Progenitor cell of endocrine pancreas (in vitro differentiated cells): ENCODE results near the gene POU6F2. TPM values are rescaled to one million over a fixed set of nuclear protein-coding genes. Genes with fewer than 3 reads are reported as not detected.

ENCODE experiments used
- DNase-seq: peaks from one replicate; pipeline ENCODE4 v3.0.0; 2021; ENCODE audit warnings: low spot score; ENCODE audit not compliant: unreplicated experiment
- H3K27ac Mint-ChIP-seq: 2 replicates; pipeline ENCODE4 v1.8.0; 2021; ENCODE audit warnings: mild to moderate bottlenecking, moderate library complexity, mixed read lengths
- H3K27me3 Mint-ChIP-seq: 2 replicates; pipeline ENCODE4 v1.8.0; 2021; ENCODE audit warnings: mixed read lengths
- H3K36me3 Mint-ChIP-seq: 2 replicates; pipeline ENCODE4 v1.8.0; 2022; ENCODE audit warnings: mixed read lengths; ENCODE audit not compliant: insufficient read depth
- H3K4me1 Mint-ChIP-seq: 2 replicates; pipeline ENCODE4 v1.8.0; 2021; ENCODE audit warnings: low read depth, mixed read lengths
- H3K4me3 Mint-ChIP-seq: 2 replicates; pipeline ENCODE4 v1.8.0; 2021; ENCODE audit warnings: low read depth, mild to moderate bottlenecking, moderate library complexity, mixed read lengths
- H3K9me3 Mint-ChIP-seq: 2 replicates; pipeline ENCODE4 v1.8.0; 2021; ENCODE audit warnings: low read depth, mixed read lengths
- total RNA-seq: library from RNA; stranded (reverse); gene quantifications from 2 replicates; pipeline ENCODE4 v1.2.1, GENCODE V29; 2021
- TF ChIP-seq, protein P1 (sequence below): fragments of 200-600 bp; sonication (generic); IDR thresholded peaks from one replicate; pipeline ENCODE4 v1.5.0; 2021; ENCODE audit warnings: antibody characterized with exemption, mild to moderate bottlenecking; ENCODE audit not compliant: unreplicated experiment

POU6F2 gene
- total RNA-seq, 1 donor from 2014 or later, result 5.6 TPM

DNA sequence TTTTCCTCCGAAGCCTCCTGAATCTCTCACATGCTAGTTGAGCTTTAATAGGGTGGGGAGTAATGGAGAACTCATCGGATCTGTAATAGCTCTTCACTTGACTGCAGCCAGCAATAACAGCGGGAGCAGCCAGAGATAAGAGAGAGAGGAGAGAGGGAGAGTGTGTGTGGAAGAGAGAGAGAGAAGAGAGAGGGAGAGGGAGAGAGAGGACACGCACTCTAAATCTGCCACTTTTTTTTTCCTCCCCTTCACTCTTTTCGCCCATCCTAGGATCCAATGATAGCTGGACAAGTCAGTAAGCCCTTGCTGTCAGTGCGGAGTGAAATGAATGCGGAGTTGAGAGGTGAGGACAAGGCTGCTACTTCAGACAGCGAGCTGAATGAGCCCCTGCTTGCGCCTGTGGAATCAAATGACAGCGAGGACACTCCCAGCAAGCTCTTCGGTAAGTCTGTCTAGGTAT lies 107.9 kb downstream of the POU6F2 start:
- Mint-ChIP-seq H3K27me3 (peaks cover 11% of the 10 kb centered on the region), H3K4me3 (peak overlapping the region; percentile 35), H3K4me1 (peaks cover 21% of the 10 kb centered on the region), H3K36me3 (no peaks in the 10 kb centered on the region), H3K27ac (peak overlapping the region; percentile 5), H3K9me3 (no peaks in the 10 kb centered on the region)
- no peak for DNase-seq
- TF ChIP-seq, protein P1, sequence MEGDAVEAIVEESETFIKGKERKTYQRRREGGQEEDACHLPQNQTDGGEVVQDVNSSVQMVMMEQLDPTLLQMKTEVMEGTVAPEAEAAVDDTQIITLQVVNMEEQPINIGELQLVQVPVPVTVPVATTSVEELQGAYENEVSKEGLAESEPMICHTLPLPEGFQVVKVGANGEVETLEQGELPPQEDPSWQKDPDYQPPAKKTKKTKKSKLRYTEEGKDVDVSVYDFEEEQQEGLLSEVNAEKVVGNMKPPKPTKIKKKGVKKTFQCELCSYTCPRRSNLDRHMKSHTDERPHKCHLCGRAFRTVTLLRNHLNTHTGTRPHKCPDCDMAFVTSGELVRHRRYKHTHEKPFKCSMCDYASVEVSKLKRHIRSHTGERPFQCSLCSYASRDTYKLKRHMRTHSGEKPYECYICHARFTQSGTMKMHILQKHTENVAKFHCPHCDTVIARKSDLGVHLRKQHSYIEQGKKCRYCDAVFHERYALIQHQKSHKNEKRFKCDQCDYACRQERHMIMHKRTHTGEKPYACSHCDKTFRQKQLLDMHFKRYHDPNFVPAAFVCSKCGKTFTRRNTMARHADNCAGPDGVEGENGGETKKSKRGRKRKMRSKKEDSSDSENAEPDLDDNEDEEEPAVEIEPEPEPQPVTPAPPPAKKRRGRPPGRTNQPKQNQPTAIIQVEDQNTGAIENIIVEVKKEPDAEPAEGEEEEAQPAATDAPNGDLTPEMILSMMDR, result no peak

DNA sequence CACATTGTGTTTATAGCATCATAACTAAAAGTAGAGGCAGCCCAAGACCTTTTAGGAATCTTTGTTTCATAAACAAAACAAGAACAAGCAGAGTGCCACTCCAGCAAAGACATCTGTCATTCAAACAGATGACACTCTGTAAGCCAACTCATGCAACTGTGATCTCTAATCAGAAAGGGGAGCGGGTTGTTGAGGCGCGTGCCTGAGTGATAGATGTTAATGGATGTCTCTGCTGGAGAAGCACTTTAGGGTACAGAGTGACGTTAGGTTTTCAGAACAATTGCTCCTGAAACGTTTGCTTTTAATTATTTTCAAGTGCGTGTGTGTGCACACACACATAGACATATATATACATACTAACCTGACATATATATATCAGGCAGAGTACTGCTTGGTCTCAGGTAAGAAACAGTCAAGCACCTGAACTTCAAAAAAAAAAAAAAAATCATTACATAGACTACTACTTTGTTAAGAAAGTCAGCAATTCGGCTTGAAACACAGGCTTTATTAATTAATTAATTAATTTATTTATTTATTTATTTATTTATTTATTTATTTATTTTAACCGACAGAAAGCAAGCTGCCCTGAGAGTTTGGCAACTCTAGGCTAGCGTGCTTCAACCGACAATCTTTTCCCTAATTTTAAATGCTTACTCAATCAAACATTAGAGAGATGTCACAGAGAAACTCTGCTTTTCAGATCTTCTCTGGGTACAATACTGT lies 109.1 kb downstream of the POU6F2 start:
- Mint-ChIP-seq H3K9me3 (no peaks in the 10 kb centered on the region), H3K27ac (no peak overlapping the region), H3K36me3 (no peaks in the 10 kb centered on the region), H3K4me1 (peaks cover 21% of the 10 kb centered on the region), H3K4me3 (no peak overlapping the region), H3K27me3 (peaks cover 11% of the 10 kb centered on the region)
- DNase-seq, result no peak
- TF ChIP-seq, protein P1, result no peak

DNA sequence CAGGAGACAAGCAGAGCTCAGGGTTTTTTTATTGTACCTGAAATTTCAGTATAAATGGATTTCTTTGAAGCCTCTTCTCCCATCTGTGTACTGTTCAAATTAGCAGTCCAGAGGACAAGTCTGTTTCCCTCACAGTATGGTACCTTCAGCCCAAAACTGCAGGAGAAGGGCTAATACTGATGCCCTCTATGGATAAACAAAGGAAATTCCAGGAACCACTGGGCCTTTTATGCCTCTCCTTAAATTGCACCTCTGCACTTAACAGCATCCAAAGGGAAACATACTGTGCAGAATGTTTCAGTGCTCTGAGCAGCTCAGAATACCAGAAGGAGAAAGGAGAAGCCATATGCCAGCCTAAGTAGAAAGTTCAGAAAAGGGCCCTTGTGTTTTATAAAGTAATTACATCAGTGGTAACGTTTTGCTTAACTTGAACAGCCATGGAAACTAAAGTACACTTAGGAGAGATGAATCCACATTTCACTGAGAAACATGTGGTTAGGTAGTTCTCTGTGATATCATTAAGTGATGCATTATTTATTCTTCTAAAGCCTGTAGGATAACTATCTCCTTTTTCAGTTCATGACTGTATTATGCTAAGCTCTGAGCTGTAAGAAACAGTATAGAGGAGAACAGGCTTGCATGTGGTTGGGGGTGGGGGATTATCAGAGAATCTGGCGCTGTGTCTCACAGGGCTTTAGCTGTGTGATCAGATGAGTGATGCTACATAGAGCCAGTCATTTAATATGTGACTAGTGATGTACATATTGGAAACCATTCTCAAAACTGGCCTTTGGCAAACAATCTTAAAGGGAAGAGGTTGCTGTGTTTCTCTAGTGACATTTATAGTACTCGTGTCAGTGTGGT lies 111.3 kb downstream of the POU6F2 start:
- Mint-ChIP-seq H3K27ac (no peak overlapping the region), H3K27me3 (peaks cover 9% of the 10 kb centered on the region), H3K36me3 (no peaks in the 10 kb centered on the region), H3K9me3 (no peaks in the 10 kb centered on the region), H3K4me1 (peaks cover 15% of the 10 kb centered on the region), H3K4me3 (no peak overlapping the region)
- TF ChIP-seq, protein P1, result no peak
- no peak for DNase-seq

DNA sequence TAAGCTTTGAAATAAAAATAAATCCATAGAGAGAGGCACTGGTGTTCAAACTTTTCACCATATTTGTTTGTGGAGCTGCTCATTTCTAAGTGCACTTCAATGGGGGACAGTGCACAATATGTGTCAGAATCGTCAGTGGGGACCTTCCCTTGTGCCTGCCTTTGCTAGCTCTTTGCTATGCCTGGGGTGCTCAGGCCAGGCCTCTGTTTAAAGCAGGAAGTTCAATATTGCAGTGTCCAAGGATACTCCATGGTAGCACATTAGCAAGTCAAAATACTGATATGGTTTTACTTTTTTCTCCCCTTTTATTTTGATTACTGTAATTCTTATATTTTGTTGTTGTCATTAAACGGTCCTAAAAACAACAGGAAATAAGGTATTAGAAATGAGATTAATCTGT lies 113.4 kb downstream of the POU6F2 start:
- no peak for DNase-seq
- Mint-ChIP-seq H3K36me3 (no peaks in the 10 kb centered on the region), H3K9me3 (no peaks in the 10 kb centered on the region), H3K27ac (no peak overlapping the region), H3K4me1 (peaks cover 6% of the 10 kb centered on the region), H3K4me3 (no peak overlapping the region), H3K27me3 (no peaks in the 10 kb centered on the region)
- TF ChIP-seq, protein P1, result no peak

DNA sequence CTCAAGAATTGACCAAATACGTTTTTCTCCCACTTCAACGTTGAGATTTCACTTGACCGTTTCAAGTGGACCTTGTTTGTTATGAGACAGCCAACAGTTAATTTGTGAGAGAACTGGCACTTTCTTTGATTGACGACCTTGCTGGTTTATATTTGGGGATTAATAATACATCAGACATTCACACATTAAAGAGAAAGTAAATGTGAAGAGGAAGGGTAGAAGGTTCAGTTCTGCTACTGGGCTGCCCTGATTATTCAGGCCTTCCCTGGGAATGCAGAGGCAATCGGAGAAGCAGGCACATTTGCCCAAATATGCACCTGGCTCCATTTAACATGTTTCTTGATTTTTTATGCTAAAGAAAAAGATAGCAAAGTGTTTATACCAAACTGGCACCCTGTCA lies 114.1 kb downstream of the POU6F2 start:
- Mint-ChIP-seq H3K36me3 (no peaks in the 10 kb centered on the region), H3K4me1 (peaks cover 3% of the 10 kb centered on the region), H3K4me3 (no peak overlapping the region), H3K9me3 (no peaks in the 10 kb centered on the region), H3K27me3 (no peaks in the 10 kb centered on the region), H3K27ac (no peak overlapping the region)
- DNase-seq, result no peak
- TF ChIP-seq, protein P1, result no peak
